Pancreas (tissue), 10 donors: Measurements from ENCODE around the gene LRRC47. TPM values are rescaled to one million over a fixed set of nuclear protein-coding genes. Genes with fewer than 3 reads are reported as not detected.
A peak's percentile ranks its signal among the peaks of the same experiment; 100 is the strongest.

ENCODE experiments used
- ATAC-seq, 4 donors: fragments of 200-7000 bp; cut with Tn5 transposase; one replicate each; pipeline versions ENCODE4 v1.8.0 to v1.9.1; 2020; ENCODE audit warnings: mild to moderate bottlenecking in 4 of 4, moderate library complexity in 4 of 4
- DNase-seq, 6 donors: peaks; one replicate each; pipeline ENCODE4 v3.0.0-alpha.2; 2020
- FAIRE-seq: peaks from 2 replicates; lab custom pipeline; 2012; peaks lifted over from hg19 to GRCh38; lab: Jason Lieb, UNC
- H3K27ac ChIP-seq, 4 donors: fragments of 200-600 bp; sonication (generic); 1 replicate in 3 of 4; 2 replicates in 1 of 4; pipeline versions ENCODE4 v1.5.0 to v1.8.0; 2020
- H3K27me3 ChIP-seq, 4 donors: fragments of 200-600 bp; one replicate each; pipeline ENCODE4 v1.8.0; 2021
- H3K36me3 ChIP-seq, 3 donors: fragments of 200-600 bp; sonication (generic) in 1 of 3; one replicate each; pipeline versions ENCODE4 v1.5.0 to v1.8.0; 2020 to 2021
- H3K4me1 ChIP-seq, 3 donors: fragments of 200-600 bp; one replicate each; pipeline ENCODE4 v1.8.0; 2021
- H3K4me3 ChIP-seq, 4 donors: fragments of 200-600 bp; sonication (generic) in 2 of 4; one replicate each; pipeline versions ENCODE4 v1.5.0 to v1.8.0; 2020 to 2021
- H3K9me3 ChIP-seq, 4 donors: fragments of 200-600 bp; one replicate each; pipeline ENCODE4 v1.8.0; 2021
- WGBS, 2 donors: extraction: QIAGEN DNeasy Blood & Tissue Kit; methylation state at CpG; one replicate each; pipeline ENCODE4 v1.1.7; 2013; 5-methylcytosine and 5-hydroxymethylcytosine counted together
- intact Hi-C, 3 donors: fragments of 100-400 bp; cut with DNase I; formaldehyde crosslinking; loops; one replicate each; pipeline versions ENCODE4 v1.11.1 to v1.14.2; 2022
- polyA plus RNA-seq, 2 donors: library from polyadenylated mRNA; stranded (reverse); fragments of 200-250 nt; gene quantifications; one replicate each; pipeline ENCODE4 v1.2.3, GENCODE V29; 2013
- total RNA-seq, 6 donors: library from RNA; stranded (reverse); fragmentation: NEBNext Ultra II Directional in 4 of 6; extraction: Animal tissue kit (Norgen Biotek cat#: 25700) in 4 of 6; gene quantifications; one replicate each; pipeline versions ENCODE4 v1.2.1 to v1.2.4, GENCODE V29; 2021 to 2023
- TF ChIP-seq, protein P1 (sequence below), 4 donors: fragments of 200-600 bp; sonication (generic) in 3 of 4; IDR thresholded peaks; one replicate each; pipeline versions ENCODE4 v1.5.0 to v1.8.0; 2021; ENCODE audit warnings: antibody characterized with exemption in 4 of 4
- donor health status: healthy with polysubstance abuse.
- donor health status: DM: no; HTN: no; CAD: no; lungs with moderate emphysema.
- donor health status: DM: no; HTN: no; CAD: no.
- donor health status: control.
- donor health status: control.
- donor health status: Bipolar disorder and iron deficiency.
- donor health status: DM: yes; HTN: yes; CAD: no.
- donor health status: DM: no; HTN: no; CAD: no.
- donor health status: DM: no; HTN: no; CAD: no.
- donor health status: DM: yes; HTN: yes; CAD: no.

Gene LRRC47
- total and polyA plus RNA-seq, 8 donors = 15.7 to 34.3 (median 25.7) TPM

DNA sequence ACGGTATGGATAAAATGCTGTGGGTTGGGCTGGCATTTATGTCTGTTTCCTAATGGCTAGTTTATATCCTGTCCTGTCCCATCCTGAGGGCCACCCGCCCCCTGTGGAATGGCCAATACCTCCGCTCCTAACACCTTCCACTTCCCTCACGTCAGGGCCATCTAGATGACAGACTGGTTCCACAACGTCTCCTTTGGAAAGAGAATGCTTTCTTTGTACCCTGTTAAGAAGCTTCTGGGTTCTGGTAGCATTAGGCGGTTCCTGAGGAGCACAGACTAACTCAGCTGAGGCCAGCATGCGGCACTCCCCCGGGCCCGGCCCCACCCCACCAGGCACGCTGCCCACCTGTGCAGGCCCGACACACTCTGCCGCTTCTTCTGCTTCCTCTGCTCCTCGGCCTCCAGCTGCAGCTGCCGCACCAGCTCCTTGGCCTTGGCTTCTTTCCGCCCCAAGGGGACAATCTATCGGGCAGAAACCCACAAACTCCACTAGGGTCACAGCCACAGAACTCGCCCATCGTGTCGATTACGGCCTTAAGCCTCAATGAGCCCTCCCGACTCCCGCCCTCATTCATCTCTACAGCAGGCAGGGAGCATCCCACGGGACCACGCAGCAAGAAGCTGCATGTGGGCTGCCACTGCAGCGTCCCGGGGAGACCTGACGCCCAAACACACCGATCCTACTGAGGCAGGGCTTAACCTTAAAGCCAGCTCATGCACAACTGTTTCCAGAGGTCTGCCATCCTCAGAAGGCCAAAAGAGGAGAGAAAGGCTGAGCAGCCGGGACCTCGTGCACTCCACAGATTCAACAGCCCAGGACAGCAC, 12.4 kb downstream of the LRRC47 start:
- 91 to 94% methylated on average over 30 of the region's 30 CpGs for WGBS, 2 donors
- intact Hi-C loops = no loop called here
- TF ChIP-seq, protein P1, sequence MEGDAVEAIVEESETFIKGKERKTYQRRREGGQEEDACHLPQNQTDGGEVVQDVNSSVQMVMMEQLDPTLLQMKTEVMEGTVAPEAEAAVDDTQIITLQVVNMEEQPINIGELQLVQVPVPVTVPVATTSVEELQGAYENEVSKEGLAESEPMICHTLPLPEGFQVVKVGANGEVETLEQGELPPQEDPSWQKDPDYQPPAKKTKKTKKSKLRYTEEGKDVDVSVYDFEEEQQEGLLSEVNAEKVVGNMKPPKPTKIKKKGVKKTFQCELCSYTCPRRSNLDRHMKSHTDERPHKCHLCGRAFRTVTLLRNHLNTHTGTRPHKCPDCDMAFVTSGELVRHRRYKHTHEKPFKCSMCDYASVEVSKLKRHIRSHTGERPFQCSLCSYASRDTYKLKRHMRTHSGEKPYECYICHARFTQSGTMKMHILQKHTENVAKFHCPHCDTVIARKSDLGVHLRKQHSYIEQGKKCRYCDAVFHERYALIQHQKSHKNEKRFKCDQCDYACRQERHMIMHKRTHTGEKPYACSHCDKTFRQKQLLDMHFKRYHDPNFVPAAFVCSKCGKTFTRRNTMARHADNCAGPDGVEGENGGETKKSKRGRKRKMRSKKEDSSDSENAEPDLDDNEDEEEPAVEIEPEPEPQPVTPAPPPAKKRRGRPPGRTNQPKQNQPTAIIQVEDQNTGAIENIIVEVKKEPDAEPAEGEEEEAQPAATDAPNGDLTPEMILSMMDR (IDR thresholded peaks at IDR 0.05) = no peak
- no peaks in the 10 kb centered on the region for H3K27me3 ChIP-seq
- no peaks in the 10 kb centered on the region for H3K9me3 ChIP-seq
- FAIRE-seq (no peak), ATAC-seq (no peak), DNase-seq (peak in 2 of 6 donors; percentile 23 to 44)
- H3K4me3 ChIP-seq = no peak overlapping the region
- no peak overlapping the region for H3K27ac ChIP-seq
- peaks cover 3 to 75% (median 30%) of the 10 kb centered on the region in 3 donors for H3K36me3 ChIP-seq
- no peaks in the 10 kb centered on the region for H3K4me1 ChIP-seq

DNA sequence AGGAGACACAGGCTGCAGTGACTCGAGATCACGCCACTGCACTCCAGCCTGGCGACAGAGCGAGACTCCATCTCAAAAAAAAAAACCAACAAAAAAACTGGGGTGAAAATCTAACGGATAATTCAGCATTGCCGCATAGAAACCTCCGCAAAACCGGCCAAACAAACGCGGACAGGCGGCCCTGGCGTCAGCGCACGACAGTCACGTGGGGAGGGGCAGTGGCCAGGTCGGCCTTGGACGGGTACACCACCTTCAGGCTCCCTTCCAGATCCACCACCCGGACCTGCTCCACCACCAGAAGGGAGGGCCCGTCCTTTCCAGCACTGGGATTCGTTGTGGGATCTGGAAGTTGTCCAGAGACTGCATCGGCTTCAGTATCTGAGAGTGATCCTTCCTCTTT, 15.4 kb downstream of the LRRC47 start:
- H3K4me3 ChIP-seq = no peak overlapping the region
- intact Hi-C loops = no loop called here
- no peaks in the 10 kb centered on the region for H3K4me1 ChIP-seq
- no peaks in the 10 kb centered on the region for H3K27me3 ChIP-seq
- FAIRE-seq = no peak
- H3K36me3 ChIP-seq = peaks cover 3 to 62% (median 30%) of the 10 kb centered on the region in 3 donors
- TF ChIP-seq, protein P1 (IDR thresholded peaks at IDR 0.05) = no peak
- no peak overlapping the region for H3K27ac ChIP-seq
- DNase-seq = no peak
- ATAC-seq = no peak
- H3K9me3 ChIP-seq = no peaks in the 10 kb centered on the region
- 85 to 87% methylated on average over 21 of the region's 21 CpGs for WGBS, 2 donors

DNA sequence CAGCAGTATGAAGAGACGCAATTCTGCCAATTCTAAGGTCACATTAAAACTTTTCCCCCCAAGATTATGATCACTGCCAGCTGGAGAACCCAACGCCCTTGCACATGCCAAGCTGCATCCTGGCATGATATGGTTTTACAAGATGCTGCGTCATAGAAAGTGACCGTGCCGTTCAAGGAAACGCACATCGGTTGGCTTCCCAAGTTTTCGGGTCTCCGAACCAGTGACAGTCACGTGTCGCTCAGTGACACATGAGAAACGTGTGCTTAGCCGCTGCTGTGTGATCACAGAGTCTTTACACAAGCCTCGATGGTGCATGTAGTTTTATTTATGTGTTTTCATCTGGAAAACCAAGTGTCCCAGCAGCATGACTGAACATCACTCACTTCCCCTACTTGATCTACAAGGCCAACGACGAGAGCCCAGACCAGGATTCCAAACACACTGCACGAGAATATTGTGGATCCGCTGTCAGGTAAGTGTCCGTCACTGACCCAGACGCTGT, 16.3 kb downstream of the LRRC47 start:
- no peak overlapping the region for H3K4me3 ChIP-seq
- TF ChIP-seq, protein P1 (IDR thresholded peaks at IDR 0.05) = no peak
- FAIRE-seq (no peak), DNase-seq (no peak), ATAC-seq (no peak)
- peaks cover 3 to 53% (median 24%) of the 10 kb centered on the region in 3 donors for H3K36me3 ChIP-seq
- 90 to 91% methylated on average over 20 of the region's 20 CpGs for WGBS, 2 donors
- intact Hi-C loops = no loop called here
- no peaks in the 10 kb centered on the region for H3K27me3 ChIP-seq
- H3K27ac ChIP-seq = no peak overlapping the region
- no peaks in the 10 kb centered on the region for H3K9me3 ChIP-seq
- H3K4me1 ChIP-seq = no peaks in the 10 kb centered on the region

DNA sequence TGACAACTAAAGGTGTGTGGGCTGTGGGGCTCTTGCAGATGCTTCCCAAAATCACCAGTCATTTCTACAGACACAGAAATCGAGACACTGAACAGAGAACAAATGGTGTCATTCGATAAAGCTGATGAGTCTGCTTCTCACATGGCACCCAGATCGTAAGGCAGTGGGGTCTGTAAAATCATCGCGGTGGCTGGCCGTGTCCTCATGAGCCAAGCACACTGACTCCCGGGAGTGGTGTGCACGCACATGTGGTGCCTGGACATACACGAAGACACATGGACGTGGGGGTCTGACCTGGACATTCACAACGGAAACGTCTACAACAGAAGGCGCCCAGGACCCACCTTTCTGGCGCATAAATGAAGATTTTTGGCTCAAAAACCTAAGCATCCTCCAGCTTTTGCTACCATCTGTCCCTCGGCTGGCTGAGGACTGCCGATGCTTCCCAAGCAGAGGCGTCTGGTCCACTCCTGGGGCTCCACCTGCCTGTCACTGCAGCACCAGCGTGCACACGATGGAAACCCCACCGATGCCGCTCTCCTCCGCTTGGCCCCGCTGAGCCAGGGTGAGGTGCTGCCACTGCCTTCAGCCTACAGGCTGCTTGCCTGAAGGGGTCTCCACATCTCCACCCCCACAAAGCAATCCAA, 16.9 kb downstream of the LRRC47 start:
- Histone ChIP-seq H3K4me3 (no peak overlapping the region), H3K36me3 (peaks cover 3 to 47% (median 20%) of the 10 kb centered on the region in 3 donors), H3K9me3 (no peaks in the 10 kb centered on the region), H3K4me1 (no peaks in the 10 kb centered on the region), H3K27me3 (no peaks in the 10 kb centered on the region), H3K27ac (no peak overlapping the region)
- no peak for DNase-seq
- intact Hi-C loops = no loop called here
- ATAC-seq = no peak
- FAIRE-seq = no peak
- TF ChIP-seq, protein P1 (IDR thresholded peaks at IDR 0.05) = no peak
- WGBS, 2 donors = 93 to 94% methylated on average over 23 of the region's 23 CpGs
